GM12891 (cell line): ENCODE results near the gene FBXL4.

Experiments
- POLR2A ChIP-seq: IDR thresholded peaks from 2 replicates; pipeline ENCODE4 v1.6.1; 2011; ENCODE audit warnings: low read depth, low read length, control low read depth
- POLR2AphosphoS5 ChIP-seq: IDR thresholded peaks from 2 replicates; pipeline ENCODE4 v1.6.1; 2011; ENCODE audit warnings: low read depth, low read length, control low read depth
- POU2F2 ChIP-seq: IDR thresholded peaks from 2 replicates; pipeline ENCODE4 v1.6.1; 2011; ENCODE audit warnings: low read depth, mild to moderate bottlenecking, control low read depth, low read length, moderate library complexity
- SPI1 ChIP-seq: IDR thresholded peaks from 2 replicates; pipeline ENCODE4 v1.6.1; 2011; ENCODE audit warnings: low read depth, low read length, control low read depth

DNA sequence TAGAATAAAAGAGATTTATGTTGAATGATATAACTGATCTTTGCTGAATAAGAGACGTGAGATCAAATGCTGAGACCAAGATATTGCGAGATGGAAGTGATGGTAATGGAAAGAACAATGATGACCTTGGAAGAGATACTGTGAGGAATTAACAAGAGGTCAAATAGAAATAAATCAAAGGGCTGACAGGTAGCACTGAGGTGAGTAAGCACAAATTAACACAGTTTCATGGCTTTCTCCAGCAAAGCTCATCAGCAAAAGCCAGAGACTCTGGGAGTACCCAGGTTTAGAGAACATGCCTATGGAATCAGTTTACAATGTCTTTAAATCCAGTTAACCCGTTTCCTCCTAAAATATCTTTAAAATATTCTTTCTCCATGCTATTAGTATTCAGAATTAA is 60.1 kb downstream of the FBXL4 start:
- TF ChIP-seq POU2F2 (no peak), POLR2AphosphoS5 (no peak), POLR2A (no peak), SPI1 (no peak)
